ENCODE measurements around the gene PPP2R2C. TPM values are rescaled to one million over a fixed set of nuclear protein-coding genes. Genes with fewer than 3 reads are reported as not detected.

Gene PPP2R2C
- total RNA-seq, 1 donor: under 0.01 TPM

DNA sequence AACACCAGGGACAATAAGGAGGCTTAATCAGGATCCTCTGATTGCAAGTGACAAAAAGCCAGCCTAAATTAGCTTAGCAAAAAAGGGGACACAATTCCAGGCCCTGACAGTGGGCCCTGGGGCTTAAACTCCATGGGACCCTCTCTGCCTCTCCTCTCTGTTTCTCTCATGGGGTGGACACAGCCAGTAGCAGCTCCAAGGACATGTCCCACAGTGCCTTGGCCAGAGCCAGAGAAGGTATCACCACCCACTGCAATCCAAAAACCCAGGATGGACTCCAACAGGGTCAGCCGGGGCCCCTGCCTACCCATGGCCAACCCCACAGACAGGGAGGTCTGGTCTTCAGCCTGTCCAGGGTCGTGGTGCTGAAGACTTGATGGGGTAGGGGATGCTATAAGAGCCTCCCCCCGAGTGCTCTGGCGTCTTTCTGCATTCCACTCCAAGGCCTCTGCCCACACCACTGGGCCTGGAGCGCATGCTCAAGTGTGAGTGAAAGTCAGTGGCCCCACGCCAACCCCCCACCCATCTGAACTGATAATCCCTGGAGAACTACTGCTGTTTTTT lies 19.7 kb upstream of the PPP2R2C start:
- Histone ChIP-seq H3K27ac (ENCODE audit: low read depth, low read length) (no peak overlapping the region), H2AFZ (ENCODE audit: low read length) (no peak overlapping the region), H3K36me3 (ENCODE audit: insufficient read depth, low read length) (no peaks in the 10 kb centered on the region), H3K27me3 (ENCODE audit: insufficient read depth, low read length) (peaks cover 5% of the 10 kb centered on the region), H3K4me3 (ENCODE audit: insufficient read depth, low read length) (no peak overlapping the region), H4K20me1 (ENCODE audit: insufficient read depth, low read length) (no peaks in the 10 kb centered on the region), H3K79me2 (ENCODE audit: insufficient read depth, low read length) (no peaks in the 10 kb centered on the region), H3K4me1 (ENCODE audit: insufficient read depth, low read length) (no peaks in the 10 kb centered on the region), H3K9me3 (ENCODE audit: low read depth, low read length) (no peaks in the 10 kb centered on the region), H3K4me2 (ENCODE audit: insufficient read depth, low read length) (no peak overlapping the region)
- TF ChIP-seq, protein P1, sequence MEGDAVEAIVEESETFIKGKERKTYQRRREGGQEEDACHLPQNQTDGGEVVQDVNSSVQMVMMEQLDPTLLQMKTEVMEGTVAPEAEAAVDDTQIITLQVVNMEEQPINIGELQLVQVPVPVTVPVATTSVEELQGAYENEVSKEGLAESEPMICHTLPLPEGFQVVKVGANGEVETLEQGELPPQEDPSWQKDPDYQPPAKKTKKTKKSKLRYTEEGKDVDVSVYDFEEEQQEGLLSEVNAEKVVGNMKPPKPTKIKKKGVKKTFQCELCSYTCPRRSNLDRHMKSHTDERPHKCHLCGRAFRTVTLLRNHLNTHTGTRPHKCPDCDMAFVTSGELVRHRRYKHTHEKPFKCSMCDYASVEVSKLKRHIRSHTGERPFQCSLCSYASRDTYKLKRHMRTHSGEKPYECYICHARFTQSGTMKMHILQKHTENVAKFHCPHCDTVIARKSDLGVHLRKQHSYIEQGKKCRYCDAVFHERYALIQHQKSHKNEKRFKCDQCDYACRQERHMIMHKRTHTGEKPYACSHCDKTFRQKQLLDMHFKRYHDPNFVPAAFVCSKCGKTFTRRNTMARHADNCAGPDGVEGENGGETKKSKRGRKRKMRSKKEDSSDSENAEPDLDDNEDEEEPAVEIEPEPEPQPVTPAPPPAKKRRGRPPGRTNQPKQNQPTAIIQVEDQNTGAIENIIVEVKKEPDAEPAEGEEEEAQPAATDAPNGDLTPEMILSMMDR (IDR thresholded peaks at IDR 0.05; ENCODE audit: extremely low read depth, low read depth, low read length): no peak
- no peak for DNase-seq (ENCODE audit: insufficient read length, low spot score, missing footprints)

DNA sequence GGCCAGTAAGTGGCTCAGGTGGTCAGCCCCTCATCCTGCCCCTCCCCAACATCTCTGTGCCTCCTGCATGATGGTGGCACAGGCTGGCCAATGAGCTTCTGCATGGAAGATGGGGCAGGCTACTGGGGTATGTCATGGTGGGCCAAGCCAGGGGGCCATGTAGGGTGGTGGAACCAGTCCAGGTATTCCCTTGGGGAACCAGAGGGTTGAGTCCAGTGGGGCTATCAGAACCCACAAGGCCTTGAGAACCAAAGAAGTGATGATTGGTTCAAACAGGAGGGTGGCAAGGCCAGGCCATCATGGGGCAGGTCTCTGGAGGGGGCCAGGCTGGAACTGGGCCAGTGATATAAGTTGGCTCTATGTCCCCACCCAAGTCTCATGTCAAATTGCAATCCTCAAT lies 18.8 kb upstream of the PPP2R2C start:
- H2AFZ ChIP-seq (ENCODE audit: low read length): no peak overlapping the region
- no peak overlapping the region for H3K27ac ChIP-seq (ENCODE audit: low read depth, low read length)
- no peak overlapping the region for H3K4me2 ChIP-seq (ENCODE audit: insufficient read depth, low read length)
- H3K36me3 ChIP-seq (ENCODE audit: insufficient read depth, low read length): no peaks in the 10 kb centered on the region
- no peaks in the 10 kb centered on the region for H3K9me3 ChIP-seq (ENCODE audit: low read depth, low read length)
- no peak overlapping the region for H3K4me3 ChIP-seq (ENCODE audit: insufficient read depth, low read length)
- no peaks in the 10 kb centered on the region for H4K20me1 ChIP-seq (ENCODE audit: insufficient read depth, low read length)
- H3K4me1 ChIP-seq (ENCODE audit: insufficient read depth, low read length): no peaks in the 10 kb centered on the region
- H3K27me3 ChIP-seq (ENCODE audit: insufficient read depth, low read length): peaks cover 5% of the 10 kb centered on the region
- no peaks in the 10 kb centered on the region for H3K79me2 ChIP-seq (ENCODE audit: insufficient read depth, low read length)
- TF ChIP-seq, protein P1 (IDR thresholded peaks at IDR 0.05; ENCODE audit: extremely low read depth, low read depth, low read length): no peak
- DNase-seq (ENCODE audit: insufficient read length, low spot score, missing footprints): no peak

DNA sequence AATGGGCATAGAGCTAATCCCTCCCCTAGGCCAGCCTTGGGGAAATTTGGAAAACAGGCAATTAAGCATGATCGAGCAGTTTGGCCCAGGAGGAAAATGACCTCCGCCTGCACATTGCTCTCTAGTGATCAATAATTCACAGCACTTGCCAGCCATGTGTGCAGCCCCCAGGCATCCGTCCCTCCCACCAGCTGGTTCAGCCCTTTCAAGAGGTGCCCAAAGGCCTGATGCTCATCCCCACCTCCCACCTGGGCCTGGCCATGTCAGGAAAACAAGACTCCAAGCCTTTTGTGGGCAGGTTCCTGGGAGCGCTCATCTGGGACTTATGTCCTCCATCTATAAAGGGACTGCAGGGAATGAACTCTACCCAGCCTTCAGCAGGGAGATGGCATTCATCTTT lies 17.5 kb upstream of the PPP2R2C start:
- Histone ChIP-seq H3K79me2 (ENCODE audit: insufficient read depth, low read length) (no peaks in the 10 kb centered on the region), H3K4me1 (ENCODE audit: insufficient read depth, low read length) (no peaks in the 10 kb centered on the region), H3K4me2 (ENCODE audit: insufficient read depth, low read length) (no peak overlapping the region), H4K20me1 (ENCODE audit: insufficient read depth, low read length) (no peaks in the 10 kb centered on the region), H3K4me3 (ENCODE audit: insufficient read depth, low read length) (no peak overlapping the region), H3K36me3 (ENCODE audit: insufficient read depth, low read length) (no peaks in the 10 kb centered on the region), H3K9me3 (ENCODE audit: low read depth, low read length) (no peaks in the 10 kb centered on the region), H3K27ac (ENCODE audit: low read depth, low read length) (no peak overlapping the region), H3K27me3 (ENCODE audit: insufficient read depth, low read length) (peaks cover 5% of the 10 kb centered on the region), H2AFZ (ENCODE audit: low read length) (no peak overlapping the region)
- TF ChIP-seq, protein P1 (IDR thresholded peaks at IDR 0.05; ENCODE audit: extremely low read depth, low read depth, low read length): no peak
- DNase-seq (ENCODE audit: insufficient read length, low spot score, missing footprints): no peak

DNA sequence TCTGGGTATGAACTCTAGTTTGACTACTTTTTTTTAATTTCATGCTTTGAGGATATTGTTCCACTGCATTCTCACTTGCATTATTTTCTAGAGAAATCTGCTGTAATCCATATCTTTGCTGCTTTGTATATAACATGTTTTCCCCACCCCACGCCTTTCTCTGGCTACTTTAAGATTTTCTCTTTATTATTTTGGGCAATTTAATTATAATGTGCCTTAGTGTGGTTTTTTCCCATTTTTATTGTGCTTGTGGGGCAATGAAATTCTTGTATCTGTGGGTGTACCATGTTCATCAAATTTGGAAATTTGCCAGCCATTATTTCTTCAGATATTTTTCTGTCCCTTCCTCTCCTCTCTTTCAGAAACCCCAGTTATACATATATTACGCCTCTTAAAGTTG lies 15.1 kb upstream of the PPP2R2C start:
- Histone ChIP-seq H3K4me1 (ENCODE audit: insufficient read depth, low read length) (no peaks in the 10 kb centered on the region), H3K4me2 (ENCODE audit: insufficient read depth, low read length) (no peak overlapping the region), H2AFZ (ENCODE audit: low read length) (no peak overlapping the region), H3K4me3 (ENCODE audit: insufficient read depth, low read length) (no peak overlapping the region), H3K27me3 (ENCODE audit: insufficient read depth, low read length) (no peaks in the 10 kb centered on the region), H4K20me1 (ENCODE audit: insufficient read depth, low read length) (no peaks in the 10 kb centered on the region), H3K27ac (ENCODE audit: low read depth, low read length) (no peak overlapping the region), H3K9me3 (ENCODE audit: low read depth, low read length) (no peaks in the 10 kb centered on the region), H3K36me3 (ENCODE audit: insufficient read depth, low read length) (no peaks in the 10 kb centered on the region), H3K79me2 (ENCODE audit: insufficient read depth, low read length) (no peaks in the 10 kb centered on the region)
- TF ChIP-seq, protein P1 (IDR thresholded peaks at IDR 0.05; ENCODE audit: extremely low read depth, low read depth, low read length): no peak
- no peak for DNase-seq (ENCODE audit: insufficient read length, low spot score, missing footprints)

Data from osteoblast (primary cell).